Measurements from ENCODE around the gene ADH4. TPM values are rescaled to one million over a fixed set of nuclear protein-coding genes. Genes with fewer than 3 reads are reported as not detected.

Gene ADH4
- total RNA-seq, 1 experiment from 2014 or later: not detected

- H3K27ac ChIP-seq (ENCODE audit: insufficient read length, low read depth, low read length): no peak overlapping the region
- TF ChIP-seq CTCF (conservative IDR thresholded peaks at IDR 0.05): no peak
- H4K91ac ChIP-seq (ENCODE audit: insufficient read length, low read depth, low read length): no peak overlapping the region
Measured at GRCh38 chr4:99104153-99104552, 39.9 kb downstream of the ADH4 start.

More at GRCh38 chr4:99104153-99104552, 39.9 kb downstream of the ADH4 start:
- Histone ChIP-seq H3K23me2 (ENCODE audit: insufficient read length, low read depth, low read length, poor library complexity, severe bottlenecking) (no peaks in the 10 kb centered on the region), H4K20me1 (ENCODE audit: control insufficient read depth, insufficient read depth, insufficient read length) (no peaks in the 10 kb centered on the region), H3K9me3 (ENCODE audit: control insufficient read depth, low read depth, low read length) (no peaks in the 10 kb centered on the region), H3K9ac (ENCODE audit: extremely low read depth, insufficient read length, low read length) (no peak overlapping the region), H3K56ac (ENCODE audit: insufficient read length, low read depth, low read length) (no peak overlapping the region), H3K79me2 (ENCODE audit: insufficient read depth, low read length) (no peaks in the 10 kb centered on the region), H4K8ac (replicated peaks; ENCODE audit: insufficient read length, low read depth, low read length) (no peak overlapping the region), H3K4me2 (ENCODE audit: insufficient read depth, insufficient read length, low read length) (no peak overlapping the region), H3K4me1 (ENCODE audit: insufficient read depth, low read length) (no peaks in the 10 kb centered on the region), H3T11ph (ENCODE audit: low read length) (no peak overlapping the region), H2BK20ac (ENCODE audit: low read depth, low read length, poor library complexity, severe bottlenecking) (no peak overlapping the region), H2BK12ac (ENCODE audit: insufficient read length, low read depth, low read length) (no peak overlapping the region), H3K79me1 (ENCODE audit: insufficient read depth, low read depth, low read length, poor library complexity, severe bottlenecking) (peaks cover 2% of the 10 kb centered on the region), H2AFZ (ENCODE audit: low read length) (no peak overlapping the region), H4K5ac (ENCODE audit: insufficient read length, low read depth, low read length) (no peak overlapping the region), H2AK5ac (ENCODE audit: insufficient read length, low read length) (no peak overlapping the region), H2BK5ac (ENCODE audit: insufficient read length, low read length) (no peak overlapping the region), H3K4ac (ENCODE audit: low read depth, low read length) (no peak overlapping the region), H3K27me3 (ENCODE audit: insufficient read depth, low read length) (no peaks in the 10 kb centered on the region), H3K14ac (ENCODE audit: insufficient read depth, low read length) (no peak overlapping the region), H2BK15ac (ENCODE audit: low read depth, low read length) (no peak overlapping the region), H3K18ac (ENCODE audit: insufficient read length, low read depth, low read length) (no peak overlapping the region), H2BK120ac (ENCODE audit: low read depth, low read length, poor library complexity, severe bottlenecking) (no peak overlapping the region), H3K23ac (ENCODE audit: insufficient read length, low read depth, low read length) (no peak overlapping the region)
- H3K27ac Mint-ChIP-seq: no peak overlapping the region
- peaks cover 7 to 32% (median 11%) of the 10 kb centered on the region in 3 experiments for H3K36me3 Mint-ChIP-seq (ENCODE audit: insufficient read depth in 1 of 3, low read depth in 3 of 3)
- peaks cover 8% of the 10 kb centered on the region in 2 experiments for H3K4me1 Mint-ChIP-seq
- H3K9me3 Mint-ChIP-seq: peaks cover 8 to 9% of the 10 kb centered on the region in 2 experiments
- no peak overlapping the region for H3K4me3 Mint-ChIP-seq
- no CpG with 5 or more reads among the region's 1 CpG for WGBS (ENCODE audit: extremely low coverage, insufficient read length, low lambda C conversion rate)
- DNase-seq: no peak
- no peaks in the 10 kb centered on the region for H3K27me3 Mint-ChIP-seq (ENCODE audit: low read depth)
